Lower leg skin (tissue), 4 donors: ENCODE results near the gene NSMF. TPM values are rescaled to one million over a fixed set of nuclear protein-coding genes. Genes with fewer than 3 reads are reported as not detected.

ENCODE experiments used
- DNase-seq, 2 donors: peaks; one replicate each; pipeline ENCODE4 v3.0.0-alpha.2; 2019; ENCODE audit warnings: low spot score in 2 of 2
- H3K4me3 ChIP-seq: fragments of 200-600 bp; sonication (generic); 2 replicates; pipeline ENCODE4 v1.5.1; 2017; ENCODE audit warnings: mild to moderate bottlenecking, low read depth; ENCODE audit not compliant: poor library complexity, severe bottlenecking
- POLR2A ChIP-seq, 2 donors: fragments of 450-650 bp; IDR thresholded peaks; one replicate each; pipeline ENCODE4 v1.6.1; 2016 to 2017; ENCODE audit warnings: antibody characterized with exemption in 2 of 2, mild to moderate bottlenecking in 1 of 2, moderate library complexity in 1 of 2
- WGBS, 2 donors: methylation state at CpG; one replicate each; pipeline ENCODE4 v1.1.5; 2018; 5-methylcytosine and 5-hydroxymethylcytosine counted together
- intact Hi-C: fragments of 100-400 bp; cut with DNase I; formaldehyde crosslinking; loops from one replicate; pipeline ENCODE4 v1.15.0; 2023; ENCODE audit warnings: low total_unique reads
- total RNA-seq, 4 donors: library from RNA; depleted of rRNA; stranded (reverse); fragments of >200 nt; gene quantifications; one replicate each; pipeline ENCODE4 v1.1.0, GENCODE V29; 2016
- TF ChIP-seq, protein P1 (sequence below), 3 donors: fragments of 450-650 bp; IDR thresholded peaks; one replicate each; pipeline ENCODE4 v1.5.1; 2016; ENCODE audit warnings: antibody characterized with exemption in 3 of 3, mild to moderate bottlenecking in 3 of 3, moderate library complexity in 2 of 3

The NSMF gene
- total RNA-seq, 4 donors from 2014 or later, result 18.6 to 41.8 (median 24.3) TPM

DNA sequence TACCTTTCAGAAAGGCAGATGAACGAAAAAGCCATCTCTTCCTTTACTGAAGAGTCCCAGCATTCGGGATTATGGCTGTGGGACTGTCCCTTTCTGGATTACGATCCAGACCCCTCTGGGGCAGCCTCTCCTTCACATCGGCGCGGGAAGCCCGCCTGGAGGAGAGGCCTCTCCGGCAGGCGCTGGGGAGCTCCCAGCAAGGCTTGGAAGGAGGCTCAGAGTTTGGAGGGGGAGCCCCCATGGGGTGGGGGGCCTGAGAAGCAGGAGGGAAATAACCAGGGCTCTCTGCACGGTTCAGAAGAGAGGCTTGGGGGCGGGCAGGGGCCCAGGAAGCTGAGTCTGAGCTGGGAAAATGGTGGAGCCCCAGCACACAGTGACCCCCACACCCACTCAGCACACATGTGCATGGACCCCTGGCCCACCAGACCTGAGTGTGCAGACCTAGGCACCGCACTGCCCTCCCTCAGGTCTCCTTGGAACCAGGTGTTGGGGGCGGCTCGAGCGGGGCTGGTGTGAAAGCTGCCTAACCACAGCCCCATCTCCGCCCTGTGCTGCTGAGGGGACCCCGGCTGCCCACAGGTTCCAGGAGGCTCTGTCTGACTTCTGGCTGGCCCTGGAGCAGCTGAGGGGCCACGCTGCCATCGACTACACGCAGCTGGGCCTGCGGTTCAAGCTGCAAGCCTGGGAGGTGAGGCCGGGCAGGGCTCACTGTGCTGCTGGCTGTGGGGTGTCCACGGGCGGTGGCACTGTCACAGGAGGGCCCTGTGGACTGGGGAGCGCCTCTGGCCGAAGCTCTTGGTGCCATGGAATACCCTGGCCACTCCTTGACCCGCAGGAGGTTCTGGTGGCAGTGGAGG, 31.5 kb downstream of the NSMF start:
- intact Hi-C loops, result no loop called here
- no peak for TF ChIP-seq POLR2A (IDR thresholded peaks at IDR 0.05)
- TF ChIP-seq, protein P1, sequence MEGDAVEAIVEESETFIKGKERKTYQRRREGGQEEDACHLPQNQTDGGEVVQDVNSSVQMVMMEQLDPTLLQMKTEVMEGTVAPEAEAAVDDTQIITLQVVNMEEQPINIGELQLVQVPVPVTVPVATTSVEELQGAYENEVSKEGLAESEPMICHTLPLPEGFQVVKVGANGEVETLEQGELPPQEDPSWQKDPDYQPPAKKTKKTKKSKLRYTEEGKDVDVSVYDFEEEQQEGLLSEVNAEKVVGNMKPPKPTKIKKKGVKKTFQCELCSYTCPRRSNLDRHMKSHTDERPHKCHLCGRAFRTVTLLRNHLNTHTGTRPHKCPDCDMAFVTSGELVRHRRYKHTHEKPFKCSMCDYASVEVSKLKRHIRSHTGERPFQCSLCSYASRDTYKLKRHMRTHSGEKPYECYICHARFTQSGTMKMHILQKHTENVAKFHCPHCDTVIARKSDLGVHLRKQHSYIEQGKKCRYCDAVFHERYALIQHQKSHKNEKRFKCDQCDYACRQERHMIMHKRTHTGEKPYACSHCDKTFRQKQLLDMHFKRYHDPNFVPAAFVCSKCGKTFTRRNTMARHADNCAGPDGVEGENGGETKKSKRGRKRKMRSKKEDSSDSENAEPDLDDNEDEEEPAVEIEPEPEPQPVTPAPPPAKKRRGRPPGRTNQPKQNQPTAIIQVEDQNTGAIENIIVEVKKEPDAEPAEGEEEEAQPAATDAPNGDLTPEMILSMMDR (IDR thresholded peaks at IDR 0.05), result no peak
- H3K4me3 ChIP-seq, result no peak overlapping the region
- no peak for DNase-seq
- WGBS, 2 donors, result 82 to 85% methylated on average over 20 to 21 of the region's 27 CpGs

DNA sequence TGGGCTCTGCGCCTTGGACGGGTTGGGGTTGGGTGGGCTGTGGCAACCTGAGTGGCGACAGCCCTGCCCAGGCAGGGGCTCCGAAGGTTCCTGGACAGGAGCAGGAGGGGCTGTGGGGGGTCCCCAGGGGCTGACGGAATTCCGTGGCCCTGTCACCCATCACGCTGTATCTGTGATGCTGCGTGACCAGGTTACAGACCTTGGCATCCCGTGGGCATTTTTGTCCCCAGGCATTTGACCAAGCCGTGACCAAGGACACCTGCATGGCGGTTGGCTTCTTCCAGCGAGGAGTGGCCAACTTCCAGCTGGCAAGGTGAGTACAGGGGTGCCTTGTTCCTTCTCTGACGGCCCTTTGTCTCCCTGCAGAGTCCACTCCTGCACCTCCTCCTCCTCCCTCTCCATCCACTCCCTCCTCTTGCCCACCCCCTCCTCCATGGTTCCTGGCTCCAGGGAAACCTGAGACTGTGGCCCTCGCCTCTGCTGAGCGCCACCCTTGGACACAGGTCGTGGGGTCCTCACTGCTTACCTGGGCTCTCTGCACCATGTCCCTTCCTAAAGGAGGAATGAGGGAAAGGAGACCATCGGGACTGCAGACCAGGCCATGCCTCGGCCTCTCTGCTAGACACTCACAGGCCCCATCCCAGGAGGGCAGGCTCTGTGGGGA, 33.0 kb downstream of the NSMF start:
- 80 to 81% methylated on average over 18 of the region's 18 CpGs for WGBS, 2 donors
- peak in 1 of 2 donors; percentile 85 for DNase-seq
- TF ChIP-seq, protein P1 (IDR thresholded peaks at IDR 0.05), result no peak
- TF ChIP-seq POLR2A (IDR thresholded peaks at IDR 0.05), result no peak
- intact Hi-C loops, result no loop called here
- H3K4me3 ChIP-seq, result no peak overlapping the region

DNA sequence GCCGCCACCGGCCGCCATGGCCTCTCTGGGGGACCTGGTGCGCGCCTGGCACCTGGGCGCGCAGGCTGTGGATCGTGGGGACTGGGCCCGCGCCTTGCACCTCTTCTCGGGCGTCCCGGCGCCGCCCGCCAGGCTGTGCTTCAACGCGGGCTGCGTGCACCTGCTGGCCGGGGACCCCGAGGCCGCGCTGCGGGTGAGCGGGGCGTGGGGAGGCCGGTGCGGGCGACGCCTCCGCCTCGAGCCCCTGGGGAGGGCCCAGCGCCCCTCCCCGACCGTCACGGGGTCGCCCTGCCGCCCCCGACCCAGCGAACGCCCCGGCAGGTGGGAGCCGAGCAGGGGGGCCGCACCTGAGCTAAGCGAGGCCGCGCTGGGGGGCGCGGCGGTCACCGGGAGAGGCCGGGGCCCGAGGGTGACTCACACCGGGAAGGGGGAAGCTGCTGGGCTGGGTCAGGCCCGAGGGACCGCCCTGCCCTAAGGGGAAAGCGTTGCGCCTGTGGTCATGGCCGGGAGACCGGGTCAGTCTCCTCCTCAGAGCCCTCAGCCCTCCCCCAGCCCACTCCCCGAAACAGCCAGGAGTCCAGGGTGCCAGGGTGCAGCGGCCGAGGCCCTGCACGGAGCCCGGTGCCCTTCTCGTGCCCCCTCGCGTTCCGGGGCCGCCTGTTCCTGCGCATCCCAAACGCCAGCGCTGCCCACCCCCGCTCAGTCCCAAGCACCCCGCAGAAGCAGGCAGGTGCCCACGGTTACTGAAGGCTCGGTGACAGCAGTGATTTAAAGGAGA, 35.4 kb downstream of the NSMF start:
- peak overlapping the region; percentile 52 for H3K4me3 ChIP-seq
- TF ChIP-seq, protein P1 (IDR thresholded peaks at IDR 0.05), result no peak
- TF ChIP-seq POLR2A (IDR thresholded peaks at IDR 0.05), result no peak
- intact Hi-C loops, result no loop called here
- peak in 1 of 2 donors; percentile 92 for DNase-seq
- 17 to 19% methylated on average over 27 to 30 of the region's 77 CpGs for WGBS, 2 donors

DNA sequence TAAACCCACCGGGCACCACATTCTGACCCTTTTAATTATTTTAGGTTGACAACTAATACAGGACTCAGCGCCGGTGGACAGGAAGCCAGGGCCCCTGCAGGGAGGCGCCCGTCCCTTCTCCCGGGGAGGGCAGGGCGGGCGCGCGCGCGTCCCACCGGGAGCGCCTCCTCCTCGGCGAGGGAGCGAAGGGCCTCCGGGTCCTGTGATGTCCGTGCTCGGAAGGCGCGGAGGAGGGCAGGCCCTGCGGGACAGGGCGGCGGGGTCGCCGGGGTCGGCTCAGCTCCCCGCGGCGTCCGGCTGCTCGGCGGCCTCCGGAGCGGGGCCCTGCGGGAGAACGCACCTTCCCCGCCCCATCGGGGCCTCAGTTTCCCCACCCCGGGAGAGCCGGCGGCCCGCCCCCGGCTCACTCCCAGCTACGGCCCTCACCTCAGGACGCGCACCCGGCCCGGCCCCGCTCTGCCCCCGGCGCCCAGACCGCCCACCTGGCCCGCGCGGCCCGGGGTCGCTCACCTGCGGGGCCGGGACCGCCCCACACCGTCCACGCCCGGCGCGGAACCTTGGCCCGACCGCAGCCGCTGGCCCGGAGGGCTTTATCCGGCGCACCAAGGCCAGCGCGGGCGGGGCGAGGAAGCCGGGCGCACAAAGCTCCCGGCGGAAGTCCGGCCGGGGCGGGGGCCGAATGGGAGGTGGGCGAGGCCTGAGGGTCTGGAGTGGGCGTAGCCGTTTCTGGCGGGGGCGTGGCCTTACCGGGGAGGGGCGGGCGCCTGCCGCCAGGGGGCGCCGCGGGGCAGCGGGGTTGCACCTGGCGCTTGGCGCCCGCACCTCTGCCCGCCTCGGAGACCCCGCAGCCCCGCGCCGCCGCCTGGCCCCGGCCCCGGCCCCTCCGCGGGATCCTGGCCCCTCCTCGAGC, 36.3 kb downstream of the NSMF start, which contains the start of the genes EXD3 and NOXA1:
Gene EXD3 (minus strand): TSS at position 559 of the 910 bp plus-strand sequence. CDS start 27,805 bp downstream, outside the sequence.
Gene NOXA1 (plus strand): TSS at position 790 of the 910 bp plus-strand sequence. CDS start 137 bp downstream, outside the sequence.
- TF ChIP-seq, protein P1 (IDR thresholded peaks at IDR 0.05), result no peak
- TF ChIP-seq POLR2A (IDR thresholded peaks at IDR 0.05), result no peak
- peak within 1 kb of the TSS; percentile 76 for H3K4me3 ChIP-seq
- intact Hi-C loops, result no loop called here
- 0 to 1% methylated on average over 20 to 27 of the region's 113 CpGs for WGBS, 2 donors
- DNase-seq, result peak; percentile 78 to 98
